H1 (cell line): ENCODE data around the gene COA1. TPM values are rescaled to one million over a fixed set of nuclear protein-coding genes. Genes with fewer than 3 reads are reported as not detected.

Experiments
- CTCF ChIA-PET: fragments of 300-600 bp; sonication (Branson Sonifier 250); formaldehyde crosslinking; loops from one replicate; lab custom pipeline; 2021; ENCODE audit not compliant: partially characterized antibody; lab: Charles Lee
- POLR2A ChIA-PET: fragments of 300-600 bp; sonication (Branson Sonifier 250); formaldehyde crosslinking; loops from one replicate; lab custom pipeline; 2021; ENCODE audit warnings: inconsistent platforms; ENCODE audit not compliant: partially characterized antibody; lab: Charles Lee
- DNase-seq, 2 experiments: peaks; one replicate each; pipeline versions ENCODE4 v3.0.0 to v3.0.0-alpha.2; 2010 to 2022; ENCODE audit warnings: low spot score in 2 of 2, low read depth in 1 of 2, mixed read lengths in 1 of 2
- FAIRE-seq: peaks from 2 replicates; lab custom pipeline; 2011; peaks lifted over from hg19 to GRCh38; lab: Jason Lieb, UNC
- H2AFZ ChIP-seq: 2 replicates; pipeline ENCODE4 v1.8.1; 2012; ENCODE audit warnings: low read length, inconsistent platforms
- H2AK5ac ChIP-seq: 2 replicates; pipeline ENCODE4 v1.6.1; 2013; ENCODE audit warnings: low read depth, low read length
- H2BK120ac ChIP-seq: replicated peaks from 2 replicates; pipeline ENCODE3; 2013; ENCODE audit warnings: low read depth, low read length, inconsistent platforms
- H2BK12ac ChIP-seq: 2 replicates; pipeline ENCODE4 v1.6.1; 2013; ENCODE audit warnings: low read depth, low read length
- H2BK15ac ChIP-seq: 2 replicates; pipeline ENCODE4 v1.6.1; 2013; ENCODE audit warnings: low read length
- H2BK20ac ChIP-seq: 2 replicates; pipeline ENCODE4 v1.6.1; 2013; ENCODE audit warnings: low read length
- H2BK5ac ChIP-seq: 2 replicates; pipeline ENCODE4 v1.6.1; 2013; ENCODE audit warnings: low read depth, low read length
- H3K14ac ChIP-seq: 2 replicates; pipeline ENCODE4 v1.6.1; 2013; ENCODE audit warnings: inconsistent platforms; ENCODE audit not compliant: insufficient read length
- H3K18ac ChIP-seq: 2 replicates; pipeline ENCODE4 v1.6.1; 2013; ENCODE audit warnings: low read length; ENCODE audit errors: extremely low read depth
- H3K23ac ChIP-seq: 2 replicates; pipeline ENCODE4 v1.6.1; 2013; ENCODE audit warnings: inconsistent platforms; ENCODE audit not compliant: insufficient read length
- H3K23me2 ChIP-seq: 2 replicates; pipeline ENCODE4 v1.6.1; 2013; ENCODE audit warnings: low read depth, low read length
- H3K27ac ChIP-seq: 2 replicates; pipeline ENCODE4 v1.6.1; 2011; ENCODE audit warnings: low read depth, low read length, inconsistent platforms
- H3K27me3 ChIP-seq, 4 experiments: replicated peaks in 1 of 4; 1 replicate in 1 of 4; 2 replicates in 3 of 4; pipeline versions ENCODE4 v1.6.1 to v1.8.1; 2011 to 2013; ENCODE audit warnings: low read length in 3 of 4, mild to moderate bottlenecking in 3 of 4, inconsistent platforms in 2 of 4, mixed read lengths in 2 of 4, moderate library complexity in 1 of 4; ENCODE audit not compliant: control insufficient read depth in 3 of 4, insufficient read depth in 3 of 4; ENCODE audit errors: extremely low read depth in 1 of 4
- H3K36me3 ChIP-seq, 4 experiments: 2 replicates each; pipeline versions ENCODE4 v1.6.1 to v1.8.1; 2011 to 2013; ENCODE audit warnings: mild to moderate bottlenecking in 4 of 4, low read length in 3 of 4, moderate library complexity in 2 of 4, control low read depth in 1 of 4, inconsistent platforms in 1 of 4; ENCODE audit not compliant: insufficient read depth in 4 of 4, control insufficient read depth in 2 of 4
- H3K4ac ChIP-seq: replicated peaks from 2 replicates; pipeline ENCODE3; 2013; ENCODE audit warnings: low read length, low read depth, mixed read lengths, inconsistent platforms; ENCODE audit not compliant: insufficient read length
- H3K4me1 ChIP-seq, 4 experiments: replicated peaks in 1 of 4; 1 replicate in 1 of 4; 2 replicates in 3 of 4; pipeline versions ENCODE4 v1.6.1 to v1.8.1; 2011 to 2013; ENCODE audit warnings: low read length in 3 of 4, inconsistent platforms in 2 of 4, mixed read lengths in 1 of 4; ENCODE audit not compliant: insufficient read depth in 4 of 4, control insufficient read depth in 3 of 4
- H3K4me2 ChIP-seq, 2 experiments: 2 replicates each; pipeline versions ENCODE4 v1.6.1 to v1.8.1; 2011 to 2013; ENCODE audit warnings: low read depth in 2 of 2, low read length in 2 of 2, control low read depth in 1 of 2, inconsistent platforms in 1 of 2, mild to moderate bottlenecking in 1 of 2; ENCODE audit not compliant: insufficient read depth in 1 of 2
- H3K4me3 ChIP-seq, 4 experiments: fragments of 200-600, 300-600 bp in 1 of 4; sonication (generic), shearing (Covaris generic), sonication (Bioruptor Twin) in 1 of 4; 2 replicates each; pipeline versions ENCODE4 v1.5.1 to v1.8.1; 2011 to 2016; ENCODE audit warnings: low read length in 4 of 4, low read depth in 3 of 4, control low read depth in 2 of 4, inconsistent platforms in 2 of 4, mild to moderate bottlenecking in 2 of 4, mixed read lengths in 1 of 4, moderate library complexity in 1 of 4; ENCODE audit not compliant: insufficient read depth in 2 of 4; ENCODE audit errors: extremely low read depth in 1 of 4
- H3K56ac ChIP-seq: replicated peaks from 2 replicates; pipeline ENCODE3; 2013; ENCODE audit warnings: low read depth, mild to moderate bottlenecking, mixed read lengths, low read length, inconsistent platforms; ENCODE audit not compliant: insufficient read length
- H3K79me1 ChIP-seq: 2 replicates; pipeline ENCODE4 v1.6.1; 2013; ENCODE audit warnings: low read depth, low read length, control low read depth
- H3K79me2 ChIP-seq, 2 experiments: 2 replicates each; pipeline versions ENCODE4 v1.6.1 to v1.8.1; 2012 to 2013; ENCODE audit warnings: low read length in 2 of 2, mild to moderate bottlenecking in 2 of 2, inconsistent platforms in 1 of 2; ENCODE audit not compliant: insufficient read depth in 2 of 2, control insufficient read depth in 1 of 2
- H3K9ac ChIP-seq, 4 experiments: replicated peaks in 1 of 4; 1 replicate in 1 of 4; 2 replicates in 3 of 4; pipeline versions ENCODE4 v1.6.1 to v1.8.1; 2011 to 2013; ENCODE audit warnings: low read depth in 3 of 4, low read length in 3 of 4, control low read depth in 2 of 4, mild to moderate bottlenecking in 2 of 4, moderate library complexity in 2 of 4, inconsistent platforms in 1 of 4; ENCODE audit errors: extremely low read depth in 1 of 4
- H3K9me3 ChIP-seq, 2 experiments: 2 replicates each; pipeline versions ENCODE4 v1.6.1 to v1.8.1; 2012 to 2013; ENCODE audit warnings: mild to moderate bottlenecking in 2 of 2, moderate library complexity in 2 of 2, control low read depth in 1 of 2, inconsistent platforms in 1 of 2, low read depth in 1 of 2, low read length in 1 of 2, mixed read lengths in 1 of 2; ENCODE audit not compliant: insufficient read depth in 2 of 2
- H4K20me1 ChIP-seq, 2 experiments: replicated peaks in 1 of 2; 2 replicates each; pipeline versions ENCODE3 to v1.8.1; 2011 to 2013; ENCODE audit warnings: inconsistent platforms in 2 of 2, low read length in 2 of 2, mild to moderate bottlenecking in 1 of 2; ENCODE audit not compliant: insufficient read depth in 2 of 2, control insufficient read depth in 1 of 2
- H4K5ac ChIP-seq: 2 replicates; pipeline ENCODE4 v1.6.1; 2013; ENCODE audit warnings: low read length, low read depth, mixed read lengths, inconsistent platforms; ENCODE audit not compliant: insufficient read length
- H4K8ac ChIP-seq: 2 replicates; pipeline ENCODE4 v1.8.0; 2013; ENCODE audit warnings: mild to moderate bottlenecking, moderate library complexity, low read length, inconsistent platforms; ENCODE audit not compliant: insufficient read depth; ENCODE audit errors: extremely low read depth
- H4K91ac ChIP-seq: replicated peaks from 2 replicates; pipeline ENCODE3; 2013; ENCODE audit warnings: low read length, mixed read lengths, inconsistent platforms; ENCODE audit not compliant: insufficient read length
- CEBPB ChIP-seq: IDR thresholded peaks from 2 replicates; pipeline ENCODE4 v1.6.1; 2012; ENCODE audit warnings: low read depth, low read length
- GTF2F1 ChIP-seq: IDR thresholded peaks from 2 replicates; pipeline ENCODE4 v1.6.1; 2012; ENCODE audit warnings: low read depth, low read length, improper control_type of control experiment, borderline replicate concordance
- KDM1A ChIP-seq: fragments of 200-600, 300-600 bp; sonication (generic); IDR thresholded peaks from 2 replicates; pipeline ENCODE4 v1.7.1; 2016; ENCODE audit warnings: mild to moderate bottlenecking, low read length, borderline replicate concordance
- RAD21 ChIP-seq, 2 experiments: IDR thresholded peaks in 1 of 2; conservative IDR thresholded peaks in 1 of 2; 2 replicates each; pipeline ENCODE4 v1.6.1; 2011; ENCODE audit warnings: low read depth in 2 of 2, low read length in 2 of 2, improper control_type of control experiment in 1 of 2, inconsistent platforms in 1 of 2, mild to moderate bottlenecking in 1 of 2, moderate library complexity in 1 of 2
- RBBP5 ChIP-seq: IDR thresholded peaks from 2 replicates; pipeline ENCODE4 v1.7.1; 2012; ENCODE audit warnings: low read depth, mild to moderate bottlenecking, inconsistent platforms, low read length, moderate library complexity, borderline replicate concordance
- SIN3A ChIP-seq, 2 experiments: IDR thresholded peaks in 1 of 2; conservative IDR thresholded peaks in 1 of 2; 2 replicates each; pipeline ENCODE4 v1.6.1; 2011 to 2012; ENCODE audit warnings: low read length in 2 of 2, improper control_type of control experiment in 1 of 2, low read depth in 1 of 2, mild to moderate bottlenecking in 1 of 2
- WGBS, 2 experiments: shearing (Covaris generic) in 1 of 2; methylation state at CpG; one replicate each; pipeline versions ENCODE4 v1.1.6 to v1.1.7; 2013 to 2015; ENCODE audit warnings: low lambda C conversion rate in 2 of 2, mixed read lengths in 2 of 2, inconsistent platforms in 1 of 2, low coverage in 1 of 2, missing lambda C conversion rate in 1 of 2; ENCODE audit not compliant: insufficient replicate concordance in 2 of 2, insufficient coverage in 1 of 2, insufficient read length in 1 of 2; ENCODE audit errors: extremely low coverage in 1 of 2, missing lambda C conversion rate in 1 of 2; 5-methylcytosine and 5-hydroxymethylcytosine counted together
- polyA plus RNA-seq, 7 experiments: library from polyadenylated mRNA; depleted of rRNA in 3 of 7; stranded (reverse) in 5 of 7; unstranded in 2 of 7; fragments of >200 nt in 5 of 7; fragments of 200-250 nt in 2 of 7; gene quantifications; 1 replicate in 5 of 7; 2 replicates in 1 of 7; 4 replicates in 1 of 7; pipeline versions ENCODE4 v1.2.1 to v1.2.3, GENCODE V29; 2011 to 2013; ENCODE audit warnings: missing spikeins in 2 of 7, mixed read lengths in 2 of 7
- total RNA-seq: library from RNA; stranded (reverse); fragmentation: NEBNext Ultra II Directional; extraction: Animal tissue kit (Norgen Biotek cat#: 25700); gene quantifications from 2 replicates; pipeline ENCODE4 v1.2.1, GENCODE V29; 2021
- TF ChIP-seq, protein P1 (sequence below): IDR thresholded peaks from 2 replicates; pipeline ENCODE4 v1.6.1; 2012; ENCODE audit warnings: inconsistent platforms
- TF ChIP-seq, protein P2 (sequence below), 3 experiments: IDR thresholded peaks; 1 replicate in 2 of 3; 2 replicates in 1 of 3; pipeline versions ENCODE4 v1.5.1 to v1.6.1; 2011; ENCODE audit warnings: low read length in 3 of 3, mild to moderate bottlenecking in 3 of 3, inconsistent platforms in 2 of 3, low read depth in 1 of 3, moderate library complexity in 1 of 3; ENCODE audit not compliant: insufficient read depth in 1 of 3; ENCODE audit errors: control extremely low read depth in 1 of 3

COA1 gene
- total and polyA plus RNA-seq, 2 of the 8 experiments (the other 6 are each of a cell fraction or from before 2014, with no cell fraction given) = 98.6 to 143 TPM

DNA sequence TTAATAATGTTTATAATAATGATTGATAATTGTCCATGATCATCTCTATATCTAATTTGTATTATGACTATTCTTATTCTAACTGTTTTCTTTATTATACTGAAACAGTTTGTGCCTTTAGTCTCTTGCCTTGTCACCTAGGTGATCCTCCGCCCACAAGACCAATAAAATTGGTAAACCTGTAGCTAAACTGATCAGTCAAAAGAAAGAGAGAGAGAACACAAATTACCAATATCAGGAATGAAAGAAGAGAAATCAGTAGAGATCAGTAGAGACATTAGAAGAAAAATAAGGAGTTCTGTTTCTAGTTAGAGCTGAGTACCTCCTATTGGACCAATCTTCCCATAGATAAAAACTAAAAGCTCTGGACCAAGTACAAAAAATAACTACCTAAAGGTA lies 6.1 kb upstream of the COA1 start:
- Histone ChIP-seq H3K4me1 (no peaks in the 10 kb centered on the region), H3K14ac (no peak overlapping the region), H3K23me2 (peaks cover 2% of the 10 kb centered on the region; the same call in 1 of the 2 replicates), H4K91ac (no peak overlapping the region), H2AFZ (no peak overlapping the region), H3K27me3 (no peaks in the 10 kb centered on the region), H3K56ac (no peak overlapping the region), H3K36me3 (no peaks in the 10 kb centered on the region), H3K27ac (no peak overlapping the region), H4K20me1 (no peaks in the 10 kb centered on the region), H2BK5ac (no peak overlapping the region), H3K9me3 (no peaks in the 10 kb centered on the region), H3K4me3 (no peak overlapping the region), H3K18ac (no peak overlapping the region), H3K79me2 (no peaks in the 10 kb centered on the region), H4K8ac (no peak overlapping the region), H2BK120ac (no peak overlapping the region), H4K5ac (no peak overlapping the region), H3K79me1 (no peaks in the 10 kb centered on the region), H2BK20ac (no peak overlapping the region), H3K4ac (no peak overlapping the region), H3K9ac (no peak overlapping the region), H2AK5ac (no peak overlapping the region), H2BK12ac (no peak overlapping the region), H3K23ac (no peak overlapping the region), H3K4me2 (no peak overlapping the region), H2BK15ac (no peak overlapping the region)
- WGBS, 2 experiments = 88% methylated on average over 1 of the region's 1 CpG; no CpG with 5 or more reads in 1 of the 2 experiments
- FAIRE-seq (no peak), DNase-seq (no peak)
- ChIA-PET CTCF (interaction anchor here (2.2 to 3.0 kb wide), 2 partner anchors 14 to 102 kb away, joined by 6 to 11 read pairs; no protein-coding TSS in a partner anchor), POLR2A (no interaction called here)
- TF ChIP-seq GTF2F1 (no peak), SIN3A (conservative IDR thresholded peaks at IDR 0.05 in 1 of 2, IDR thresholded peaks at IDR 0.05 in 1 of 2; ENCODE audit: low read depth in 1 of 2, low read length in 2 of 2) (no peak), CEBPB (no peak), KDM1A (no peak), RAD21 (IDR thresholded peaks at IDR 0.05 in 1 of 2, conservative IDR thresholded peaks at IDR 0.05 in 1 of 2; ENCODE audit: low read depth in 2 of 2, low read length in 2 of 2) (no peak), RBBP5 (no peak)
- TF ChIP-seq, protein P1, sequence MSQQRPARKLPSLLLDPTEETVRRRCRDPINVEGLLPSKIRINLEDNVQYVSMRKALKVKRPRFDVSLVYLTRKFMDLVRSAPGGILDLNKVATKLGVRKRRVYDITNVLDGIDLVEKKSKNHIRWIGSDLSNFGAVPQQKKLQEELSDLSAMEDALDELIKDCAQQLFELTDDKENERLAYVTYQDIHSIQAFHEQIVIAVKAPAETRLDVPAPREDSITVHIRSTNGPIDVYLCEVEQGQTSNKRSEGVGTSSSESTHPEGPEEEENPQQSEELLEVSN = no peak
- TF ChIP-seq, protein P2, sequence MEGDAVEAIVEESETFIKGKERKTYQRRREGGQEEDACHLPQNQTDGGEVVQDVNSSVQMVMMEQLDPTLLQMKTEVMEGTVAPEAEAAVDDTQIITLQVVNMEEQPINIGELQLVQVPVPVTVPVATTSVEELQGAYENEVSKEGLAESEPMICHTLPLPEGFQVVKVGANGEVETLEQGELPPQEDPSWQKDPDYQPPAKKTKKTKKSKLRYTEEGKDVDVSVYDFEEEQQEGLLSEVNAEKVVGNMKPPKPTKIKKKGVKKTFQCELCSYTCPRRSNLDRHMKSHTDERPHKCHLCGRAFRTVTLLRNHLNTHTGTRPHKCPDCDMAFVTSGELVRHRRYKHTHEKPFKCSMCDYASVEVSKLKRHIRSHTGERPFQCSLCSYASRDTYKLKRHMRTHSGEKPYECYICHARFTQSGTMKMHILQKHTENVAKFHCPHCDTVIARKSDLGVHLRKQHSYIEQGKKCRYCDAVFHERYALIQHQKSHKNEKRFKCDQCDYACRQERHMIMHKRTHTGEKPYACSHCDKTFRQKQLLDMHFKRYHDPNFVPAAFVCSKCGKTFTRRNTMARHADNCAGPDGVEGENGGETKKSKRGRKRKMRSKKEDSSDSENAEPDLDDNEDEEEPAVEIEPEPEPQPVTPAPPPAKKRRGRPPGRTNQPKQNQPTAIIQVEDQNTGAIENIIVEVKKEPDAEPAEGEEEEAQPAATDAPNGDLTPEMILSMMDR (IDR thresholded peaks at IDR 0.05; ENCODE audit: control extremely low read depth in 1 of 3, insufficient read depth in 1 of 3, low read depth in 1 of 3, low read length in 3 of 3) = no peak
